SH-SY5Y (cell line): ENCODE measurements around the gene OR5W2.
"Not testable (repeated sequence)": the region's sequence is repeated elsewhere in the genome, so short reads cannot be mapped to it uniquely, and the experiment has no call there.

ENCODE experiments used
- GATA2 ChIP-seq: IDR thresholded peaks from 2 replicates; pipeline ENCODE4 v1.6.1; 2011; ENCODE audit warnings: mild to moderate bottlenecking, low read depth, low read length
- GATA3 ChIP-seq: IDR thresholded peaks from 2 replicates; pipeline ENCODE4 v1.6.1; 2011; ENCODE audit warnings: low read depth, mild to moderate bottlenecking, low read length, moderate library complexity

Gene OR5W2

GRCh38 chr11:55914482-55914881 lies at the start of gene OR5W2:
TSS of gene OR5W2 (minus strand) at chr11:55914582. CDS start at chr11:55914582, 0 bp downstream.
- no peak for TF ChIP-seq GATA2
- TF ChIP-seq GATA3 = no peak

GRCh38 chr11:55956521-55956920 lies 42.1 kb upstream of the OR5W2 start:
- no peak for TF ChIP-seq GATA2

- TF ChIP-seq GATA2 (no peak), GATA3 (no peak)
Observed at GRCh38 chr11:55949330-55949729, 34.9 kb upstream of the OR5W2 start.

GRCh38 chr11:55942785-55943392 lies 28.5 kb upstream of the OR5W2 start:
- no peak for TF ChIP-seq GATA3
- TF ChIP-seq GATA2 = no peak

GRCh38 chr11:55936300-55936699 lies 21.9 kb upstream of the OR5W2 start, which contains the start of gene OR5I1:
TSS of gene OR5I1 (minus strand) at chr11:55936400. CDS start at chr11:55936400, 0 bp downstream.
- TF ChIP-seq GATA2 (no peak), GATA3 (no peak)

- TF ChIP-seq GATA3 (no peak), GATA2 (no peak)
Observed at GRCh38 chr11:55920537-55920936, 6.2 kb upstream of the OR5W2 start.

- TF ChIP-seq GATA2 (no peak), GATA3 (no peak)
Observed at GRCh38 chr11:55902308-55902707, 12.1 kb downstream of the OR5W2 start.

- TF ChIP-seq GATA2 (no peak), GATA3 (no peak)
Observed at GRCh38 chr11:55895216-55895615, 19.2 kb downstream of the OR5W2 start.

GRCh38 chr11:55882997-55883396 lies 31.4 kb downstream of the OR5W2 start, which contains the start of gene TRIM51:
TSS of gene TRIM51 (plus strand) at chr11:55883297. CDS start at chr11:55885429, 2,132 bp downstream.
- TF ChIP-seq GATA2, GATA3: not testable (repeated sequence)
